HepG2 (cell line): Measurements from ENCODE around the gene CABLES1. TPM values are rescaled to one million over a fixed set of nuclear protein-coding genes. Genes with fewer than 3 reads are reported as not detected.

Source experiments
- ATAC-seq: fragments of 200-7000 bp; cut with Tn5 transposase; 3 replicates; pipeline ENCODE4 v1.9.1; 2020; ENCODE audit warnings: mild to moderate bottlenecking, moderate library complexity
- BruUV-seq: library from RNA; stranded (reverse); fragments of 400-500 nt; replicated peaks from 2 replicates; lab custom pipeline; 2021; lab: Mats Ljungman, UMichigan
- CTCF ChIA-PET: fragments of 300-600 bp; formaldehyde crosslinking; extraction: SDS; loops from one replicate; lab custom pipeline; 2021; ENCODE audit warnings: low total read pairs, inconsistent platforms, low intra/inter-chr PET ratio; lab: Yijun Ruan, JAX
- POLR2A ChIA-PET: fragments of 350-600 bp; sonication (Branson Sonifier 250); formaldehyde crosslinking; loops from one replicate; lab custom pipeline; 2020; ENCODE audit warnings: antibody characterized with exemption, inconsistent platforms; lab: Yijun Ruan, JAX
- DNase-seq: peaks from one replicate; pipeline ENCODE4 v3.0.0-alpha.2; 2015; ENCODE audit warnings: low spot score
- FAIRE-seq: peaks from 3 replicates; lab custom pipeline; 2011; peaks lifted over from hg19 to GRCh38; lab: Jason Lieb, UNC
- H2AFZ ChIP-seq: one replicate; pipeline ENCODE4 v1.6.1; 2011; ENCODE audit warnings: low read length, inconsistent platforms
- H3K27ac ChIP-seq: fragments of 300-600 bp; 3 replicates; pipeline ENCODE4 v1.8.0; 2011; ENCODE audit warnings: mixed run types, mild to moderate bottlenecking, mixed read lengths, low read length, inconsistent platforms; ENCODE audit not compliant: insufficient read depth; ENCODE audit errors: extremely low read length
- H3K27me3 ChIP-seq, 2 experiments: fragments of 200-600 bp in 1 of 2; 2 replicates in 1 of 2; 3 replicates in 1 of 2; pipeline versions ENCODE4 v1.6.0 to v1.8.0; 2011; ENCODE audit warnings: low read length in 2 of 2, mild to moderate bottlenecking in 2 of 2, moderate library complexity in 2 of 2, inconsistent platforms in 1 of 2; ENCODE audit not compliant: insufficient read depth in 2 of 2, control insufficient read depth in 1 of 2
- H3K36me3 ChIP-seq, 2 experiments: fragments of 200-600 bp in 1 of 2; replicated peaks in 1 of 2; 2 replicates in 1 of 2; 3 replicates in 1 of 2; pipeline versions ENCODE4 v1.5.1 to v1.8.0; 2011; ENCODE audit warnings: low read length in 2 of 2, inconsistent platforms in 1 of 2; ENCODE audit not compliant: insufficient read depth in 2 of 2, control insufficient read depth in 1 of 2
- H3K4me1 ChIP-seq: 2 replicates; pipeline ENCODE4 v1.5.1; 2012; ENCODE audit warnings: low read length, inconsistent platforms; ENCODE audit not compliant: insufficient read depth
- H3K4me2 ChIP-seq: 2 replicates; pipeline ENCODE4 v1.6.0; 2011; ENCODE audit warnings: low read depth, low read length, inconsistent platforms
- H3K4me3 ChIP-seq, 3 experiments: fragments of 200-600 bp in 1 of 3; sonication (generic), shearing (Covaris generic) in 1 of 3; replicated peaks in 1 of 3; 2 replicates each; pipeline ENCODE4 v1.5.1; 2011 to 2016; ENCODE audit warnings: low read length in 3 of 3, inconsistent platforms in 2 of 3, low read depth in 2 of 3, mild to moderate bottlenecking in 2 of 3, control low read depth in 1 of 3, mixed read lengths in 1 of 3; ENCODE audit not compliant: insufficient read depth in 1 of 3
- H3K79me2 ChIP-seq: one replicate; pipeline ENCODE4 v1.6.1; 2011; ENCODE audit warnings: low read length, inconsistent platforms; ENCODE audit not compliant: insufficient read depth
- H3K9ac ChIP-seq: 2 replicates; pipeline ENCODE4 v1.6.0; 2011; ENCODE audit warnings: mild to moderate bottlenecking, low read depth, low read length, inconsistent platforms; ENCODE audit not compliant: insufficient read depth
- H3K9me3 ChIP-seq: 2 replicates; pipeline ENCODE4 v1.5.1; 2012; ENCODE audit warnings: mild to moderate bottlenecking, low read length
- H4K20me1 ChIP-seq: 2 replicates; pipeline ENCODE4 v1.6.0; 2011; ENCODE audit warnings: inconsistent platforms, mild to moderate bottlenecking, low read length, moderate library complexity; ENCODE audit not compliant: insufficient read depth
- HOXA5 ChIP-seq: sonication (generic); formaldehyde crosslinking; IDR thresholded peaks from 2 replicates; pipeline ENCODE4 v1.4.0; 2020; ENCODE audit warnings: missing genetic modification reagents
- ZNF263 ChIP-seq: sonication (generic); formaldehyde crosslinking; IDR thresholded peaks from 2 replicates; pipeline ENCODE4 v1.4.0; 2020; ENCODE audit warnings: missing genetic modification reagents
- WGBS: methylation state at CpG from one replicate; pipeline ENCODE4 v1.1.6; 2017; ENCODE audit warnings: low lambda C conversion rate; 5-methylcytosine and 5-hydroxymethylcytosine counted together
- in situ Hi-C: cut with HindIII; loops from 2 replicates; pipeline ENCODE4 v1.10.0; 2017; ENCODE audit warnings: low pct_unique_long_range_greater_than_20kb; ENCODE audit not compliant: extremely low pct_ligation_motif_present
- intact Hi-C: fragments of 100-400 bp; cut with micrococcal nuclease; formaldehyde crosslinking; loops from one replicate; pipeline ENCODE4 v1.10.0; 2022; ENCODE audit not compliant: unreplicated experiment
- polyA plus RNA-seq, 8 experiments: library from polyadenylated mRNA; depleted of rRNA in 3 of 8; stranded (reverse) in 7 of 8; unstranded in 1 of 8; fragments of >200 nt; fragmentation: Illumina TruSeq in 4 of 8; extraction: Trizol in 4 of 8; gene quantifications; 2 replicates each; pipeline versions ENCODE4 v1.2.1 to v1.2.3, GENCODE V29; 2011 to 2016; ENCODE audit warnings: low read depth in 4 of 8, missing spikeins in 1 of 8, mixed read lengths in 1 of 8; ENCODE audit not compliant: insufficient read depth in 1 of 8
- total RNA-seq, 5 experiments: library from RNA; depleted of rRNA; stranded (reverse); fragments of >200 nt; fragmentation: Illumina TruSeq; extraction: Trizol; gene quantifications; 2 replicates each; pipeline ENCODE4 v1.2.3, GENCODE V29; 2016; ENCODE audit warnings: low read depth in 1 of 5
- TF ChIP-seq, protein P1 (sequence below): sonication (generic); formaldehyde crosslinking; IDR thresholded peaks from 2 replicates; pipeline ENCODE4 v1.8.0; 2022; ENCODE audit warnings: low read depth, missing genetic modification reagents

CABLES1 gene
- total and polyA plus RNA-seq, 2 of the 13 experiments (the other 11 are each of a cell fraction or from before 2014, with no cell fraction given) = 14.7 to 25.8 TPM

DNA sequence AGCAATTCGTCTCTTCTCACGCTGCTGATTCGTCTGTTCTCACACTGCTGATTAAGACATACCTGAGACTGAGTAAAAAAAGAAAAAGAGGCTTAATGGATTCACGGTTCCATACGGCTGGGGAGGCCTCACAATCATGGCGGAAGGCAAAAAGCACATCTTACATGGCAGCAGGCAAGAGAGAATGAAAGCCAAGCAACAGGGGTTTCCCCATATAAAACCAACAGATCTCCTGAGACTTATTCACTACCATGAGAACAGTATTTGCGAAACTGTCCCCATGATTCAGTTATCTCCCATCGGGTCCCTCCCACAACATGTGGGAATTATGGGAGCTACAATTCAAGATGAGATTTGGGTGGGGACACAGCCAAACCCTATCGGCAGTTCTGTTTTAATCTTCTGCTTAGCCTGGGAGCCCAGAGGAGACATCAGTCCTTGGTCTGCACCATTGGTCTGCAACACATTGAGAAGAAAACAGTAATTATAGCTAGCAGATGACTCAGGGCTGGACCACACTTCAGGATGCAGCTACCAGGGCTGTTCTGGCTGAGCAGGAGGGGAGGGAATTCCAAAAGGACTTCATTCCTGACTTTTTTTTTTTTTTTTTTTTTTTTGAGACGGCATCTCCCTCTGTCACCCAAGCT, 69.4 kb downstream of the CABLES1 start:
- BruUV-seq = no TSS peak
- no peaks in the 10 kb centered on the region for H3K27me3 ChIP-seq
- CTCF ChIA-PET = no interaction called here
- H3K36me3 ChIP-seq = peaks cover 15 to 45% of the 10 kb centered on the region in 2 experiments
- ATAC-seq (no peak), FAIRE-seq (no peak), DNase-seq (no peak)
- in situ Hi-C loops (no loop called here), intact Hi-C loops (no loop called here)
- TF ChIP-seq, protein P1, sequence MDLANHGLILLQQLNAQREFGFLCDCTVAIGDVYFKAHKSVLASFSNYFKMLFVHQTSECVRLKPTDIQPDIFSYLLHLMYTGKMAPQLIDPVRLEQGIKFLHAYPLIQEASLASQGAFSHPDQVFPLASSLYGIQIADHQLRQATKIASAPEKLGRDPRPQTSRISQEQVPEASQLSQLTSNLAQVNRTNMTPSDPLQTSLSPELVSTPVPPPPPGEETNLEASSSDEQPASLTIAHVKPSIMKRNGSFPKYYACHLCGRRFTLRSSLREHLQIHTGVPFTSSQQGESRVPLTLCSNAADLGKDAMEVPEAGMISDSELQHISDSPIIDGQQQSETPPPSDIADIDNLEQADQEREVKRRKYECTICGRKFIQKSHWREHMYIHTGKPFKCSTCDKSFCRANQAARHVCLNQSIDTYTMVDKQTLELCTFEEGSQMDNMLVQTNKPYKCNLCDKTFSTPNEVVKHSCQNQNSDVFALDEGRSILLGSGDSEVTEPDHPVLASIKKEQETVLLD (CRISPR knock-in tag) = no peak
- H3K9ac ChIP-seq = no peak overlapping the region
- no peak overlapping the region for H3K4me2 ChIP-seq
- 95% methylated on average over 10 of the region's 10 CpGs for WGBS
- 0 out of 2 replicates have a peak, but pooled peaks cover 5% of the 10 kb centered on the region for H3K4me1 ChIP-seq
- no peak overlapping the region for H3K4me3 ChIP-seq
- H2AFZ ChIP-seq = no peak overlapping the region
- no peaks in the 10 kb centered on the region for H3K9me3 ChIP-seq
- no peaks in the 10 kb centered on the region for H3K79me2 ChIP-seq
- no peaks in the 10 kb centered on the region; the same call in 1 of the 2 replicates for H4K20me1 ChIP-seq
- no peak overlapping the region for H3K27ac ChIP-seq
- POLR2A ChIA-PET = no interaction called here

DNA sequence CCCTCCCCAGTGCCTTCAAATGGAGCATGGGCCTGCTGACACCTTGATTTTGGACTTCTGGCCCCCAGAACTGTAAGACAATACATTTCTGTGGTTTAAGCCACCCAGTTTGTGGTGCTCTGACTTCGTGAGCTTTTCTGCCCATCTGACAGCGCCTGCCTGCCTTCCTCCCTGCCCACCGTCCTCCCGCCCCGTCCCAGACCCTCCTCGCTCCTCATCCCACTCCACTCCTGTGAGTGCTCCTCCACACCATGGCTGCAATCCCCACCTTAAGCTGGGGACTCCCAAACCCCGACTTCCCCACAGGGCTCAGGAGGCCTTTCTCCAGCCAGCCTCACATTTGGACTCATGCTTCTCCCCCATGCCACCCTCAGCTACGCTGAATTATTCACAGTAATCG, 70.7 kb downstream of the CABLES1 start:
- ATAC-seq (no peak), DNase-seq (no peak)
- H3K79me2 ChIP-seq = no peaks in the 10 kb centered on the region
- CTCF ChIA-PET = no interaction called here
- POLR2A ChIA-PET = no interaction called here
- H3K27me3 ChIP-seq = no peaks in the 10 kb centered on the region
- no peak overlapping the region for H3K27ac ChIP-seq
- intact Hi-C loops (loop anchor here (2.0 kb wide), 1 partner anchor 75 kb away; no protein-coding TSS in a partner anchor), in situ Hi-C loops (no loop called here)
- H3K4me2 ChIP-seq = no peak overlapping the region
- 0 out of 2 replicates have a peak, but pooled peaks cover 5% of the 10 kb centered on the region for H3K4me1 ChIP-seq
- H2AFZ ChIP-seq = no peak overlapping the region
- over 99% methylated on average over 9 of the region's 9 CpGs for whole genome bisulfite sequencing
- H3K9ac ChIP-seq = no peak overlapping the region
- no peaks in the 10 kb centered on the region for H4K20me1 ChIP-seq
- peaks cover 15 to 50% of the 10 kb centered on the region in 2 experiments for H3K36me3 ChIP-seq
- BruUV-seq = no TSS peak
- no peaks in the 10 kb centered on the region for H3K9me3 ChIP-seq
- TF ChIP-seq ZNF263 = peak; percentile 48; the same call in 1 of the 2 replicates
- no peak for TF ChIP-seq HOXA5
- TF ChIP-seq, all 625 proteins: peak for 1
- H3K4me3 ChIP-seq = no peak overlapping the region
- FAIRE-seq = no peak
